OCI-LY1 (cell line): ENCODE data around the gene TRIM14.
A peak's percentile ranks its signal among the peaks of the same experiment; 100 is the strongest.

ENCODE experiments used
- H2AFZ ChIP-seq: fragments of 200-600 bp; sonication (generic), shearing (Covaris generic); 2 replicates; pipeline ENCODE4 v1.6.0; 2014; ENCODE audit warnings: antibody characterized with exemption, mild to moderate bottlenecking, low read length
- H3F3A ChIP-seq: fragments of 200-600 bp; sonication (generic), shearing (Covaris generic); 2 replicates; pipeline ENCODE4 v1.6.0; 2014; ENCODE audit warnings: mild to moderate bottlenecking, antibody characterized with exemption, low read length, moderate library complexity; ENCODE audit not compliant: insufficient read depth
- H3K27ac ChIP-seq: fragments of 200-600 bp; sonication (generic); 2 replicates; pipeline ENCODE4 v1.5.1; 2014; ENCODE audit warnings: low read length, mixed run types, mild to moderate bottlenecking, low read depth; ENCODE audit not compliant: poor library complexity, severe bottlenecking
- H3K27me3 ChIP-seq: fragments of 200-600 bp; sonication (generic); 2 replicates; pipeline ENCODE4 v1.6.0; 2014; ENCODE audit warnings: antibody characterized with exemption, mild to moderate bottlenecking, low read length, moderate library complexity; ENCODE audit not compliant: insufficient read depth
- H3K36me3 ChIP-seq: fragments of 200-600 bp; sonication (generic); 2 replicates; pipeline ENCODE4 v1.6.1; 2014; ENCODE audit warnings: mild to moderate bottlenecking, antibody characterized with exemption, low read length, moderate library complexity, mixed read lengths; ENCODE audit not compliant: insufficient read depth
- H3K4me1 ChIP-seq: fragments of 200-600 bp; sonication (generic); 2 replicates; pipeline ENCODE4 v1.5.1; 2014; ENCODE audit warnings: mild to moderate bottlenecking, low read length, moderate library complexity; ENCODE audit not compliant: insufficient read depth, severe bottlenecking
- H3K4me2 ChIP-seq: fragments of 200-600 bp; sonication (generic), shearing (Covaris generic); 2 replicates; pipeline ENCODE4 v1.6.1; 2014; ENCODE audit warnings: low read length
- H3K4me3 ChIP-seq: fragments of 200-600 bp; sonication (generic); 2 replicates; pipeline ENCODE4 v1.5.1; 2014; ENCODE audit warnings: low read length, low read depth, mild to moderate bottlenecking, mixed read lengths; ENCODE audit not compliant: poor library complexity, severe bottlenecking
- H3K79me2 ChIP-seq: fragments of 200-600 bp; shearing (Covaris generic); 2 replicates; pipeline ENCODE4 v1.6.1; 2016; ENCODE audit warnings: mixed run types, low read length, mixed read lengths; ENCODE audit not compliant: insufficient read depth
- H3K9ac ChIP-seq: fragments of 200-600 bp; sonication (generic), shearing (Covaris generic); 2 replicates; pipeline ENCODE4 v1.6.1; 2014; ENCODE audit warnings: mild to moderate bottlenecking, low read length, mixed read lengths
- H3K9me2 ChIP-seq: fragments of 200-600 bp; sonication (generic), shearing (Covaris generic); 2 replicates; pipeline ENCODE4 v1.6.1; 2014; ENCODE audit warnings: low read depth, mild to moderate bottlenecking, low read length, mixed read lengths
- H3K9me3 ChIP-seq: fragments of 200-600 bp; shearing (Covaris generic); 2 replicates; pipeline ENCODE4 v1.6.1; 2014; ENCODE audit warnings: low read length, mixed read lengths
- H4K20me1 ChIP-seq: fragments of 200-600 bp; sonication (generic), shearing (Covaris generic); 2 replicates; pipeline ENCODE4 v1.6.0; 2016; ENCODE audit warnings: mild to moderate bottlenecking, low read length; ENCODE audit not compliant: insufficient read depth
- CTCF ChIP-seq: fragments of 200-600 bp; sonication (generic), shearing (Covaris generic); IDR thresholded peaks from 2 replicates; pipeline ENCODE4 v1.5.1; 2017; ENCODE audit warnings: mild to moderate bottlenecking, antibody characterized with exemption, low read length, moderate library complexity, mixed read lengths
- EZH2 ChIP-seq: fragments of 200-600 bp; sonication (generic), shearing (Covaris generic); IDR thresholded peaks from 2 replicates; pipeline ENCODE4 v1.8.0; 2017; ENCODE audit warnings: borderline replicate concordance, mixed run types, mild to moderate bottlenecking, antibody characterized with exemption, low read length, moderate library complexity, mixed read lengths

Gene TRIM14

GRCh38 chr9:98075332-98075805, 43.7 kb downstream of the TRIM14 start:
- H3K9me2 ChIP-seq: no peaks in the 10 kb centered on the region
- H3K4me2 ChIP-seq: no peak overlapping the region
- TF ChIP-seq EZH2 (no peak), CTCF (no peak)
- no peaks in the 10 kb centered on the region for H3K79me2 ChIP-seq
- no peak overlapping the region for H2AFZ ChIP-seq
- no peaks in the 10 kb centered on the region for H3K27me3 ChIP-seq
- peaks cover 17% of the 10 kb centered on the region; the same call in 1 of the 2 replicates for H3K36me3 ChIP-seq
- no peak overlapping the region for H3K9ac ChIP-seq
- peaks cover 23% of the 10 kb centered on the region for H3K4me1 ChIP-seq
- no peak overlapping the region for H3K4me3 ChIP-seq
- H4K20me1 ChIP-seq: no peaks in the 10 kb centered on the region
- H3K27ac ChIP-seq: peak overlapping the region; percentile 33
- no peaks in the 10 kb centered on the region for H3F3A ChIP-seq
- no peaks in the 10 kb centered on the region for H3K9me3 ChIP-seq

GRCh38 chr9:98074115-98074990, 44.7 kb downstream of the TRIM14 start:
- Histone ChIP-seq H3K4me2 (peak overlapping the region; percentile 24; the same call in 1 of the 2 replicates), H3K36me3 (peaks cover 10% of the 10 kb centered on the region; the same call in 1 of the 2 replicates), H3K9me3 (no peaks in the 10 kb centered on the region), H3K9me2 (no peaks in the 10 kb centered on the region), H3K27ac (peak overlapping the region; percentile 33), H3K4me1 (peaks cover 23% of the 10 kb centered on the region), H3K79me2 (no peaks in the 10 kb centered on the region), H2AFZ (no peak overlapping the region), H4K20me1 (no peaks in the 10 kb centered on the region), H3K27me3 (no peaks in the 10 kb centered on the region), H3F3A (no peaks in the 10 kb centered on the region), H3K4me3 (no peak overlapping the region), H3K9ac (no peak overlapping the region)
- peak; percentile 97 for TF ChIP-seq CTCF
- no peak for TF ChIP-seq EZH2

- H3K79me2 ChIP-seq: no peaks in the 10 kb centered on the region
- H3K27ac ChIP-seq: no peak overlapping the region
- H3K9ac ChIP-seq: no peak overlapping the region
- no peak overlapping the region for H2AFZ ChIP-seq
- H3K4me2 ChIP-seq: no peak overlapping the region
- no peaks in the 10 kb centered on the region for H4K20me1 ChIP-seq
- H3K9me2 ChIP-seq: no peaks in the 10 kb centered on the region
- H3K36me3 ChIP-seq: peaks cover 16% of the 10 kb centered on the region
- no peaks in the 10 kb centered on the region for H3K9me3 ChIP-seq
- no peaks in the 10 kb centered on the region for H3F3A ChIP-seq
- no peak overlapping the region for H3K4me3 ChIP-seq
- TF ChIP-seq EZH2 (no peak), CTCF (no peak)
- H3K27me3 ChIP-seq: no peaks in the 10 kb centered on the region
- peaks cover 23% of the 10 kb centered on the region for H3K4me1 ChIP-seq
These were observed 47.3 kb downstream of the TRIM14 start for GRCh38 chr9:98071737-98072136.
